K562 (cell line): ENCODE results near the gene SNRNP200. TPM values are rescaled to one million over a fixed set of nuclear protein-coding genes. Genes with fewer than 3 reads are reported as not detected.

Experiments
- ATAC-seq: fragments of 200-7000 bp; cut with Tn5 transposase; 3 replicates; pipeline ENCODE4 v1.9.1; 2020; ENCODE audit warnings: moderate library complexity
- BruUV-seq: library from RNA; stranded (reverse); fragments of 400-500 nt; replicated peaks from 2 replicates; lab custom pipeline; 2021; lab: Mats Ljungman, UMichigan
- CTCF ChIA-PET: fragments of 300-600 bp; formaldehyde crosslinking; extraction: SDS; loops from one replicate; lab custom pipeline; 2021; ENCODE audit warnings: low intra/inter-chr PET ratio; lab: Yijun Ruan, JAX
- POLR2A ChIA-PET: fragments of 300-600, 350-650 bp; sonication (Branson Sonifier 250); formaldehyde crosslinking; extraction: SDS; loops from one replicate; lab custom pipeline; 2021; ENCODE audit warnings: antibody characterized with exemption, inconsistent platforms; lab: Yijun Ruan, JAX
- DNase-seq, 4 experiments: peaks; one replicate each; pipeline versions ENCODE4 v3.0.0 to v3.0.0-alpha.2; 2011 to 2018; ENCODE audit warnings: low spot score in 3 of 4, mixed read lengths in 3 of 4; ENCODE audit errors: extremely low read depth in 1 of 4
- FAIRE-seq: peaks from 2 replicates; lab custom pipeline; 2011; peaks lifted over from hg19 to GRCh38; lab: Jason Lieb, UNC
- H2AFZ ChIP-seq: 2 replicates; pipeline ENCODE4 v1.6.0; 2011; ENCODE audit warnings: low read depth, low read length, control low read depth, inconsistent platforms
- H3K27ac ChIP-seq: fragments of 200-600 bp; 3 replicates; pipeline ENCODE4 v1.8.0; 2011; ENCODE audit warnings: low read depth, mild to moderate bottlenecking, control low read depth, inconsistent platforms, low read length, moderate library complexity, mixed read lengths; ENCODE audit errors: extremely low read depth
- H3K27me3 ChIP-seq, 2 experiments: fragments of 300-600 bp in 1 of 2; 2 replicates in 1 of 2; 3 replicates in 1 of 2; pipeline versions ENCODE4 v1.6.0 to v1.8.0; 2011; ENCODE audit warnings: inconsistent platforms in 2 of 2, low read length in 2 of 2, mild to moderate bottlenecking in 1 of 2, mixed read lengths in 1 of 2, moderate library complexity in 1 of 2; ENCODE audit not compliant: control insufficient read depth in 2 of 2, insufficient read depth in 2 of 2
- H3K36me3 ChIP-seq: fragments of 300-600 bp; 3 replicates; pipeline ENCODE4 v1.8.0; 2011; ENCODE audit warnings: mild to moderate bottlenecking, low read length, inconsistent platforms; ENCODE audit not compliant: control insufficient read depth, insufficient read depth
- H3K4me1 ChIP-seq, 2 experiments: fragments of 200-600 bp in 1 of 2; replicated peaks in 1 of 2; 2 replicates in 1 of 2; 3 replicates in 1 of 2; pipeline versions ENCODE4 v1.5.1 to v1.8.0; 2011; ENCODE audit warnings: inconsistent platforms in 2 of 2, low read length in 2 of 2, mild to moderate bottlenecking in 1 of 2, mixed read lengths in 1 of 2, moderate library complexity in 1 of 2; ENCODE audit not compliant: control insufficient read depth in 2 of 2, insufficient read depth in 2 of 2
- H3K4me2 ChIP-seq: 2 replicates; pipeline ENCODE4 v1.6.1; 2011; ENCODE audit warnings: low read length, control low read depth, inconsistent platforms, mixed read lengths; ENCODE audit not compliant: insufficient read depth
- H3K4me3 ChIP-seq: fragments of 200-600 bp; sonication (generic), shearing (Covaris generic); 2 replicates; pipeline ENCODE4 v1.5.1; 2016; ENCODE audit warnings: control low read depth, inconsistent platforms
- H3K79me2 ChIP-seq: fragments of 200-600 bp; 3 replicates; pipeline ENCODE4 v1.8.0; 2011; ENCODE audit warnings: low read length, inconsistent platforms; ENCODE audit not compliant: control insufficient read depth, insufficient read depth
- H3K9ac ChIP-seq, 2 experiments: 2 replicates each; pipeline versions ENCODE4 v1.6.0 to v1.6.1; 2011; ENCODE audit warnings: low read depth in 2 of 2, low read length in 2 of 2, control low read depth in 1 of 2, inconsistent platforms in 1 of 2, mild to moderate bottlenecking in 1 of 2, mixed read lengths in 1 of 2; ENCODE audit not compliant: insufficient read depth in 1 of 2
- H3K9me1 ChIP-seq: one replicate; pipeline ENCODE4 v1.6.0; 2011; ENCODE audit warnings: inconsistent platforms, mild to moderate bottlenecking, low read length, moderate library complexity; ENCODE audit not compliant: control insufficient read depth, insufficient read depth
- H3K9me3 ChIP-seq: replicated peaks from 2 replicates; pipeline ENCODE4 v1.5.1; 2011; ENCODE audit warnings: low read depth, low read length, inconsistent platforms; ENCODE audit not compliant: control insufficient read depth, insufficient read depth
- H4K20me1 ChIP-seq: replicated peaks from 2 replicates; pipeline ENCODE4 v1.6.1; 2011; ENCODE audit warnings: low read length, inconsistent platforms, mixed read lengths; ENCODE audit not compliant: control insufficient read depth, insufficient read depth
- BRF1 ChIP-seq: IDR thresholded peaks from 3 replicates; pipeline ENCODE4 v1.6.1; 2011; ENCODE audit warnings: borderline replicate concordance, mild to moderate bottlenecking; ENCODE audit not compliant: insufficient read length; ENCODE audit errors: extremely low read depth
- CEBPG ChIP-seq, 3 experiments: fragments of 200-800 bp in 1 of 3; sonication (Bioruptor generic) in 1 of 3; sonication (generic) in 1 of 3; formaldehyde crosslinking in 1 of 3; IDR thresholded peaks in 2 of 3; conservative IDR thresholded peaks in 1 of 3; 2 replicates each; pipeline versions ENCODE4 v1.6.1 to v1.8.0; 2016 to 2022; ENCODE audit warnings: missing compliant biosample characterization in 2 of 3, missing genetic modification characterization in 2 of 3, mild to moderate bottlenecking in 1 of 3, missing genetic modification reagents in 1 of 3
- DPF2 ChIP-seq: fragments of 450-650 bp; IDR thresholded peaks from 2 replicates; pipeline ENCODE4 v1.6.1; 2016
- ETV5 ChIP-seq: sonication (generic); formaldehyde crosslinking; IDR thresholded peaks from 2 replicates; pipeline ENCODE4 v1.4.0; 2020; ENCODE audit warnings: low read depth, mild to moderate bottlenecking, missing genetic modification reagents
- L3MBTL2 ChIP-seq: fragments of 450-650 bp; IDR thresholded peaks from 2 replicates; pipeline ENCODE4 v1.6.1; 2016; ENCODE audit warnings: mild to moderate bottlenecking, moderate library complexity
- LEF1 ChIP-seq: fragments of 450-650 bp; IDR thresholded peaks from 2 replicates; pipeline ENCODE4 v1.6.1; 2016; ENCODE audit warnings: mild to moderate bottlenecking
- MAZ ChIP-seq, 2 experiments: fragments of 450-650 bp in 1 of 2; sonication (generic) in 1 of 2; formaldehyde crosslinking; IDR thresholded peaks in 1 of 2; conservative IDR thresholded peaks in 1 of 2; 2 replicates each; pipeline versions ENCODE4 v1.4.0 to v1.5.0; 2020; ENCODE audit warnings: mild to moderate bottlenecking in 1 of 2, missing genetic modification reagents in 1 of 2
- PHF20 ChIP-seq: fragments of 450-650 bp; IDR thresholded peaks from 2 replicates; pipeline ENCODE4 v1.6.1; 2018; ENCODE audit not compliant: partially characterized antibody
- POLR2H ChIP-seq: IDR thresholded peaks from 2 replicates; pipeline ENCODE4 v1.6.1; 2016; ENCODE audit warnings: missing genetic modification characterization, low read depth, mild to moderate bottlenecking, control low read depth, missing compliant biosample characterization, moderate library complexity
- U2AF2 ChIP-seq: fragments of 200-400 bp; formaldehyde crosslinking; optimal IDR thresholded peaks from 2 replicates; pipeline ENCODE3; 2017; ENCODE audit warnings: low read depth, mild to moderate bottlenecking, low read length
- ZNF175 ChIP-seq: fragments of 200-800 bp; sonication (Bioruptor generic); IDR thresholded peaks from 2 replicates; pipeline ENCODE4 v1.6.1; 2016; ENCODE audit warnings: low read depth, mild to moderate bottlenecking, missing genetic modification characterization, missing compliant biosample characterization
- WGBS: fragments of 100-300 bp; shearing (Covaris generic); methylation state at CpG from one replicate; pipeline ENCODE4 v1.1.6; 2016; ENCODE audit warnings: low coverage, mixed read lengths; ENCODE audit not compliant: insufficient coverage; ENCODE audit errors: missing lambda C conversion rate; 5-methylcytosine and 5-hydroxymethylcytosine counted together
- in situ Hi-C: fragments of 300-500 bp; cut with MboI; formaldehyde crosslinking; loops from 4 replicates; pipeline ENCODE4 v1.15.0; 2018; ENCODE audit warnings: inconsistent platforms, mixed read lengths
- intact Hi-C: fragments of 100-400 bp; cut with micrococcal nuclease; formaldehyde crosslinking; loops from 2 replicates; pipeline ENCODE4 v1.14.2; 2022
- polyA plus RNA-seq, 8 experiments: library from polyadenylated mRNA; depleted of rRNA in 4 of 8; stranded (reverse) in 5 of 8; unstranded in 3 of 8; fragments of >200 nt; fragmentation: Nextera tagmentation in 2 of 8; fragmentation: Illumina TruSeq in 1 of 8; extraction: Ambion mirVana in 2 of 8; extraction: Trizol in 1 of 8; gene quantifications; 2 replicates each; pipeline versions ENCODE4 v1.2.1 to v1.2.3, GENCODE V29; 2011 to 2014; ENCODE audit warnings: inconsistent platforms in 1 of 8, missing spikeins in 1 of 8
- total RNA-seq, 7 experiments: library from RNA; depleted of rRNA in 6 of 7; stranded (reverse); fragments of >200 nt in 6 of 7; fragmentation: Illumina TruSeq in 2 of 7; extraction: Trizol in 2 of 7; gene quantifications; 2 replicates each; pipeline versions ENCODE4 v1.2.1 to v1.2.3, GENCODE V29; 2011 to 2021; ENCODE audit warnings: low replicate concordance in 1 of 7
- TF ChIP-seq, protein P1 (sequence below), 2 experiments: fragments of 250-450 bp in 1 of 2; fragments of 450-650 bp in 1 of 2; sonication (Bioruptor Pico) in 1 of 2; IDR thresholded peaks; 2 replicates each; pipeline versions ENCODE4 v1.6.1 to v1.8.0; 2016 to 2021; ENCODE audit warnings: mild to moderate bottlenecking in 2 of 2, moderate library complexity in 2 of 2, missing compliant biosample characterization in 1 of 2, missing genetic modification characterization in 1 of 2

SNRNP200 gene
- total and polyA plus RNA-seq, 9 of the 15 experiments (the other 6 are each of a cell fraction or from before 2014, with no cell fraction given): 76.1 to 231 (median 155) TPM

DNA sequence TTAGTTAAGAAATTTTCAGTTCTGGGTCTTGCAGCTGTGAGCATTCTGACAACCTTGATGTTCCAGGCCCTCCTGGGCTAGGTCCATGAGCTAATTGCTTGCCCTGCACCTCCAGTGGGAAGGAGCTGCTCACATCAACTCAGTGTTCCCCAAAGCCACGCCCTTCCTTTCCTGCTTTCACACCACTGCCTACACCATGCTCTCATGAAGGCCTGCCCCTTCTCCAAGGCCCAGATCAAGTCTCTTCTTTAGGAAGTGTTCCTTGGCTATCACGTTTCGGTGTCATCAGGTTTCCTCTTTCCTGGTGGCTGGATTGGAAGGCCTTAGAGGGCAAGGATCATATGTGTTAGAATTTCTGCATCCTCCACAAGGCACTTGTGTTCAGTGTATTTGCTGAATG, 58.3 kb downstream of the SNRNP200 start:
- no peaks in the 10 kb centered on the region for H4K20me1 ChIP-seq
- no peak overlapping the region; a peak in 1 of 4 replicates for H3K9ac ChIP-seq
- 0 out of 2 replicates have a peak, but pooled peaks have one; percentile 19 for TF ChIP-seq L3MBTL2
- TF ChIP-seq U2AF2: no peak
- no TSS peak for BruUV-seq
- no peak overlapping the region for H3K4me3 ChIP-seq
- H3K79me2 ChIP-seq: no peaks in the 10 kb centered on the region
- H2AFZ ChIP-seq: no peak overlapping the region
- FAIRE-seq (peak; percentile 23), ATAC-seq (peak; percentile 31; the same call in 2 of the 3 replicates), DNase-seq (peak in 1 of 4 experiments; percentile 19)
- CTCF ChIA-PET: no interaction called here
- intact Hi-C loops: no loop called here
- in situ Hi-C loops: no loop called here
- H3K4me1 ChIP-seq: peaks cover 8 to 19% of the 10 kb centered on the region in 2 experiments; a peak in 4 of 5 replicates
- POLR2A ChIA-PET: interaction anchor here (0.5 to 2.6 kb wide), 5 partner anchors 9 to 154 kb away, joined by 3 to 12 read pairs (median 10); partner anchors contain the start of gene STARD7
- H3K9me1 ChIP-seq: no peaks in the 10 kb centered on the region
- WGBS: 65% methylated on average over 2 of the region's 3 CpGs
- no peak overlapping the region for H3K4me2 ChIP-seq
- H3K27me3 ChIP-seq: no peaks in the 10 kb centered on the region
- H3K36me3 ChIP-seq: peaks cover 6% of the 10 kb centered on the region; the same call in 2 of the 3 replicates
- H3K27ac ChIP-seq: peak overlapping the region; percentile 28; the same call in 1 of the 3 replicates
- no peaks in the 10 kb centered on the region for H3K9me3 ChIP-seq

DNA sequence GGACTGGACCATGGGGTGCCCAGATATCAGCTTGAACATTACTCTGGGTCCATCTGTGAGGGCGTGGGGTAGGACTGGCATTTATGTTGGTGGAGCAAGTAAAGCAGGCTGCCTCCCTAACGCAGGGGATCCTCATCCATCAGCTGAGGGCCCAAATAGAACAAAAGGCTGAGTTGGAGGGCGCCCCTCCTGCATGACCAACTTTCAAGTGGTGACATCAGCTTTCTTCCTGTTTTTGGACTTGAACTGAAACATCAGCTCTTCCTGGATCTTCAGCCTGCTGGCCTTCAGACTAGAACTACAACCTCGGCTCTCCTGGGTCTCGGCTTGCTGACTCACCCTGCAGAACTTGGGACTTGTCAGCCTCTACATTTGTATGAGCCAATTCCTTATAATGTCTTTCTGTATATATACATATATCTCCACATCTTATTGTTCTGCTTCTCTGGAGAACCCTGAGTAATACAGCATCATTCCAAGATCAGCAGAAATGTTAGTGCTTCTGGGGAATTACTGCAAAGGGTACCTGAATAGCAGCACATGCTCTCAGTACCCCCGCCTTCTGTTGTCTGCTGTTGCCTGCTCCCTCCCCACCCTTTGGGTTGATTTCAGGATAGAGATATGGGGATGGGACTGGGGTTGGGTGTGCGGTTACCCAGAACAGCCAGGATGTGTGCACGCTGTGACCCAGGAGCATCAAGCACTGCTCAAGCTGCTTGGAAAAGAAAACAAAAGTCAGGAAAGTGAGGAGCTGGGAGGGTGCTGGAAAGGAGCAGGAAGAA, 59.5 kb downstream of the SNRNP200 start:
- Histone ChIP-seq H3K4me1 (peaks cover 8 to 19% of the 10 kb centered on the region in 2 experiments; a peak in 4 of 5 replicates), H3K36me3 (peaks cover 3% of the 10 kb centered on the region; the same call in 1 of the 3 replicates), H3K9ac (no peak overlapping the region; a peak in 1 of 4 replicates), H3K79me2 (no peaks in the 10 kb centered on the region), H3K27ac (peak overlapping the region; percentile 65), H3K27me3 (no peaks in the 10 kb centered on the region), H3K9me1 (no peaks in the 10 kb centered on the region), H2AFZ (peak overlapping the region; percentile 51), H4K20me1 (no peaks in the 10 kb centered on the region), H3K9me3 (no peaks in the 10 kb centered on the region), H3K4me2 (no peak overlapping the region), H3K4me3 (no peak overlapping the region)
- ChIA-PET CTCF (no interaction called here), POLR2A (interaction anchor here (0.9 to 2.6 kb wide), 6 partner anchors 9 to 37 kb away, joined by 4 to 12 read pairs (median 7); partner anchors contain the start of gene STARD7)
- no TSS peak for BruUV-seq
- intact Hi-C loops: no loop called here
- FAIRE-seq: peak; percentile 65
- DNase-seq: peak in 2 of 4 experiments; percentile 54 to 58
- ATAC-seq: peak; percentile 80
- 49% methylated on average over 8 of the region's 8 CpGs for WGBS
- in situ Hi-C loops: no loop called here
- no peak for TF ChIP-seq BRF1
- peak; percentile 28; the same call in 1 of the 2 replicates for TF ChIP-seq DPF2
- peak; percentile 93 for TF ChIP-seq CEBPG (CRISPR knock-in tag; IDR thresholded peaks at IDR 0.05)
- TF ChIP-seq CEBPG (tag; conservative IDR thresholded peaks at IDR 0.05 in 1 of 2, IDR thresholded peaks at IDR 0.05 in 1 of 2): peak in 1 of 2 experiments; percentile 86; a peak in 2 of 4 replicates
- TF ChIP-seq LEF1: peak; percentile 15; the same call in 1 of the 2 replicates
- TF ChIP-seq ZNF175 (CRISPR knock-in tag): 0 out of 2 replicates have a peak, but pooled peaks have one; percentile 57
- TF ChIP-seq MAZ (CRISPR knock-in tag; conservative IDR thresholded peaks at IDR 0.05 in 1 of 2, IDR thresholded peaks at IDR 0.05 in 1 of 2): peak in 1 of 2 experiments; percentile 27; a peak in 1 of 4 replicates
- no peak for TF ChIP-seq PHF20
- no peak for TF ChIP-seq ETV5 (CRISPR knock-in tag)
- TF ChIP-seq, protein P1, sequence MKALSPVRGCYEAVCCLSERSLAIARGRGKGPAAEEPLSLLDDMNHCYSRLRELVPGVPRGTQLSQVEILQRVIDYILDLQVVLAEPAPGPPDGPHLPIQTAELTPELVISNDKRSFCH (CRISPR knock-in tag; IDR thresholded peaks at IDR 0.05): no peak
- TF ChIP-seq, protein P1 (tag; IDR thresholded peaks at IDR 0.05): no peak
- TF ChIP-seq POLR2H (tag): peak; percentile 31; the same call in 1 of the 2 replicates
